Midbrain (tissue), 1 donor: ENCODE data around the gene PDC.
"Not testable (repeated sequence)": the region's sequence is repeated elsewhere in the genome, so short reads cannot be mapped to it uniquely, and the experiment has no call there.

Experiments
- DNase-seq: peaks from one replicate; lab custom pipeline; 2025; lab: John Stamatoyannopoulos, UW

Gene PDC

GRCh38 chr1:186465946-186466345 is 5.0 kb upstream of the PDC start:
- no peak for DNase-seq

GRCh38 chr1:186465491-186465890 is 4.6 kb upstream of the PDC start:
- not testable (repeated sequence) for DNase-seq

GRCh38 chr1:186463926-186464325 is 3.0 kb upstream of the PDC start:
- DNase-seq = no peak

GRCh38 chr1:186463511-186463910 is 2.6 kb upstream of the PDC start:
- no peak for DNase-seq

- not testable (repeated sequence) for DNase-seq
These were observed 1.8 kb downstream of the PDC start for GRCh38 chr1:186459161-186459560.

GRCh38 chr1:186456729-186457255 is 4.1 kb downstream of the PDC start:
- DNase-seq = no peak

GRCh38 chr1:186454981-186455380 is 5.9 kb downstream of the PDC start:
- DNase-seq = no peak

- DNase-seq = no peak
These were observed 14.8 kb downstream of the PDC start for GRCh38 chr1:186446152-186446551.

- DNase-seq = no peak
These were observed 17.3 kb downstream of the PDC start for GRCh38 chr1:186443638-186444037.

- no peak for DNase-seq
These were observed 18.1 kb downstream of the PDC start for GRCh38 chr1:186442651-186443375.

- DNase-seq = no peak
These were observed 20.3 kb downstream of the PDC start for GRCh38 chr1:186440584-186440983.

GRCh38 chr1:186438567-186438966 is 22.3 kb downstream of the PDC start:
- DNase-seq = no peak

- DNase-seq = no peak
These were observed 25.6 kb downstream of the PDC start for GRCh38 chr1:186435336-186435735.

- no peak for DNase-seq
These were observed 31.9 kb downstream of the PDC start for GRCh38 chr1:186429017-186429416.

GRCh38 chr1:186426118-186426517 is 34.8 kb downstream of the PDC start:
- DNase-seq = no peak

- DNase-seq = no peak
These were observed 36.4 kb downstream of the PDC start for GRCh38 chr1:186424539-186424938.

- no peak for DNase-seq
These were observed 39.5 kb downstream of the PDC start for GRCh38 chr1:186421446-186421845.

GRCh38 chr1:186420923-186421322 is 40.0 kb downstream of the PDC start:
- DNase-seq = no peak

- DNase-seq = no peak
These were observed 40.6 kb downstream of the PDC start for GRCh38 chr1:186420311-186420710.

GRCh38 chr1:186418503-186418902 is 42.4 kb downstream of the PDC start:
- DNase-seq = no peak

GRCh38 chr1:186413319-186413718 is 47.6 kb downstream of the PDC start:
- DNase-seq = no peak

- DNase-seq = no peak
These were observed 51.8 kb downstream of the PDC start for GRCh38 chr1:186409091-186409490.

GRCh38 chr1:186404454-186405051 is 56.4 kb downstream of the PDC start:
- peak; percentile 32 for DNase-seq

GRCh38 chr1:186403632-186404031 is 57.3 kb downstream of the PDC start:
- DNase-seq = no peak
